ENCODE measurements around the gene RABEP1.

The RABEP1 gene

GRCh38 chr17:5269241-5269960 is 12.7 kb upstream of the RABEP1 start:
- DNase-seq, result no peak

GRCh38 chr17:5272322-5272721 is 9.8 kb upstream of the RABEP1 start:
- no peak for DNase-seq

- DNase-seq, result peak; percentile 45
These were observed 646 bp downstream of the RABEP1 start for GRCh38 chr17:5282642-5283217.

GRCh38 chr17:5283571-5284315 is 1.7 kb downstream of the RABEP1 start:
- no peak for DNase-seq

- no peak for DNase-seq
These were observed 2.6 kb downstream of the RABEP1 start for GRCh38 chr17:5284681-5285080.

- no peak for DNase-seq
These were observed 4.8 kb downstream of the RABEP1 start for GRCh38 chr17:5286846-5287245.

- no peak for DNase-seq
These were observed 9.7 kb downstream of the RABEP1 start for GRCh38 chr17:5291683-5292350.

- DNase-seq, result no peak
These were observed 15.2 kb downstream of the RABEP1 start for GRCh38 chr17:5297245-5297644.

- DNase-seq, result no peak
These were observed 17.3 kb downstream of the RABEP1 start for GRCh38 chr17:5299383-5299782.

GRCh38 chr17:5304636-5305035 is 22.6 kb downstream of the RABEP1 start:
- DNase-seq, result no peak

- DNase-seq, result no peak
These were observed 27.8 kb downstream of the RABEP1 start for GRCh38 chr17:5309851-5310250.

GRCh38 chr17:5325851-5326250 is 43.8 kb downstream of the RABEP1 start:
- DNase-seq, result no peak

- no peak for DNase-seq
These were observed 47.9 kb downstream of the RABEP1 start for GRCh38 chr17:5329784-5330557.

GRCh38 chr17:5330981-5331380 is 48.9 kb downstream of the RABEP1 start:
- no peak for DNase-seq

- no peak for DNase-seq
These were observed 49.4 kb downstream of the RABEP1 start for GRCh38 chr17:5331506-5331905.

GRCh38 chr17:5344914-5345313 is 62.8 kb downstream of the RABEP1 start:
- DNase-seq, result no peak

GRCh38 chr17:5352681-5353289 is 70.7 kb downstream of the RABEP1 start:
- no peak for DNase-seq

GRCh38 chr17:5354310-5354709 is 72.2 kb downstream of the RABEP1 start:
- no peak for DNase-seq

- DNase-seq, result no peak
These were observed 72.9 kb downstream of the RABEP1 start for GRCh38 chr17:5354886-5355415.

- DNase-seq, result no peak
These were observed 73.5 kb downstream of the RABEP1 start for GRCh38 chr17:5355421-5356129.

- no peak for DNase-seq
These were observed 79.3 kb downstream of the RABEP1 start for GRCh38 chr17:5361426-5361825.
